GM19467 (cell line): ENCODE measurements around the gene CMTM3.
"Not testable (repeated sequence)": the region's sequence is repeated elsewhere in the genome, so short reads cannot be mapped to it uniquely, and the experiment has no call there.

ENCODE experiments used
- ATAC-seq: cut with Tn5 transposase; IDR thresholded peaks from one replicate; pipeline ENCODE4 v1.9.1; 2021; ENCODE audit warnings: mild to moderate bottlenecking, moderate library complexity; ENCODE audit not compliant: unreplicated experiment

CMTM3 gene

GRCh38 chr16:66660422-66661209, 56.1 kb downstream of the CMTM3 start:
- ATAC-seq = no peak

- no peak for ATAC-seq
These were observed 56.7 kb downstream of the CMTM3 start for GRCh38 chr16:66661210-66661560.

- not testable (repeated sequence) for ATAC-seq
These were observed 57.3 kb downstream of the CMTM3 start for GRCh38 chr16:66661671-66662346.

GRCh38 chr16:66662445-66663194, 58.1 kb downstream of the CMTM3 start:
- no peak for ATAC-seq
